22Rv1 (cell line): ENCODE data around the gene CAMK2D.

Experiments
- ZFX ChIP-seq: fragments of 450-650 bp; IDR thresholded peaks from 2 replicates; pipeline ENCODE4 v1.6.1; 2017; ENCODE audit warnings: antibody characterized with exemption, borderline replicate concordance
- TF ChIP-seq, protein P1 (sequence below): fragments of 450-650 bp; IDR thresholded peaks from 2 replicates; pipeline ENCODE4 v1.5.1; 2017; ENCODE audit warnings: mild to moderate bottlenecking

DNA sequence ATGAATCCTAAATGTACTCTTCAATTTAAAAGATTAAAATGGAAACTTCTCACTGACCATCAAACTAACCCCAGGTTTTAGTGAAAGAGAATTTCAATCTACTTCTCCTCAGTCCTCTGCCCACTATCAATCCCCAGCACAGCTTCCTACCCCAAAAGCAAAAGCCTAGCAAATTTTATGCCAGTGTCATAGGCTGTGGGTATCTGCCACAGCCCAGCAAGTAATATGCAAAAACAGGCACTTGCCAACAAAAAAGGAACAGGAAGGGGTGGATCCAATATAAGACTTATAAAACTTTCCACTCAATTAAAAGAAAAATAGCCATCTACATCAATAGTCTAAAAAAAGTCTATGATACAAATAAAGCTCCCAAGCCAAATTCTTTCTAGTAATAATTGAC is 22.3 kb downstream of the CAMK2D start:
- TF ChIP-seq, protein P1, sequence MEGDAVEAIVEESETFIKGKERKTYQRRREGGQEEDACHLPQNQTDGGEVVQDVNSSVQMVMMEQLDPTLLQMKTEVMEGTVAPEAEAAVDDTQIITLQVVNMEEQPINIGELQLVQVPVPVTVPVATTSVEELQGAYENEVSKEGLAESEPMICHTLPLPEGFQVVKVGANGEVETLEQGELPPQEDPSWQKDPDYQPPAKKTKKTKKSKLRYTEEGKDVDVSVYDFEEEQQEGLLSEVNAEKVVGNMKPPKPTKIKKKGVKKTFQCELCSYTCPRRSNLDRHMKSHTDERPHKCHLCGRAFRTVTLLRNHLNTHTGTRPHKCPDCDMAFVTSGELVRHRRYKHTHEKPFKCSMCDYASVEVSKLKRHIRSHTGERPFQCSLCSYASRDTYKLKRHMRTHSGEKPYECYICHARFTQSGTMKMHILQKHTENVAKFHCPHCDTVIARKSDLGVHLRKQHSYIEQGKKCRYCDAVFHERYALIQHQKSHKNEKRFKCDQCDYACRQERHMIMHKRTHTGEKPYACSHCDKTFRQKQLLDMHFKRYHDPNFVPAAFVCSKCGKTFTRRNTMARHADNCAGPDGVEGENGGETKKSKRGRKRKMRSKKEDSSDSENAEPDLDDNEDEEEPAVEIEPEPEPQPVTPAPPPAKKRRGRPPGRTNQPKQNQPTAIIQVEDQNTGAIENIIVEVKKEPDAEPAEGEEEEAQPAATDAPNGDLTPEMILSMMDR: no peak
- no peak for TF ChIP-seq ZFX
